Mesenchymal stem cell (in vitro differentiated cells and primary cell): ENCODE measurements around the gene PLD1.

Experiments used
- DNase-seq: peaks from one replicate; pipeline ENCODE4 v3.0.0-alpha.2; 2013
- H2AFZ ChIP-seq: one replicate; pipeline ENCODE4 v1.6.1; 2013; ENCODE audit warnings: low read depth, mild to moderate bottlenecking, control low read depth, inconsistent platforms, low read length, moderate library complexity
- H2AK5ac ChIP-seq: 2 replicates; pipeline ENCODE4 v1.6.1; 2013; ENCODE audit warnings: low read length, moderate library complexity, mild to moderate bottlenecking, inconsistent platforms; ENCODE audit not compliant: severe bottlenecking
- H2BK120ac ChIP-seq: one replicate; pipeline ENCODE4 v1.6.1; 2013; ENCODE audit warnings: low read depth, mild to moderate bottlenecking, inconsistent platforms, low read length, moderate library complexity
- H2BK12ac ChIP-seq, 2 experiments: one replicate each; pipeline ENCODE4 v1.6.1; 2013; ENCODE audit warnings: inconsistent platforms in 2 of 2, low read length in 2 of 2, mild to moderate bottlenecking in 2 of 2, moderate library complexity in 2 of 2, control low read depth in 1 of 2
- H2BK15ac ChIP-seq: one replicate; pipeline ENCODE4 v1.6.1; 2013; ENCODE audit warnings: mild to moderate bottlenecking, low read depth, inconsistent platforms; ENCODE audit not compliant: poor library complexity, severe bottlenecking
- H2BK5ac ChIP-seq: 2 replicates; pipeline ENCODE4 v1.6.1; 2013; ENCODE audit warnings: low read depth, mild to moderate bottlenecking, low read length, control low read depth, inconsistent platforms; ENCODE audit not compliant: poor library complexity, severe bottlenecking
- H3K14ac ChIP-seq, 2 experiments: one replicate each; pipeline ENCODE4 v1.6.1; 2013; ENCODE audit warnings: inconsistent platforms in 2 of 2, low read length in 2 of 2, control low read depth in 1 of 2, mild to moderate bottlenecking in 1 of 2, moderate library complexity in 1 of 2
- H3K18ac ChIP-seq, 2 experiments: one replicate each; pipeline ENCODE4 v1.6.1; 2013; ENCODE audit warnings: inconsistent platforms in 2 of 2, low read length in 2 of 2, control low read depth in 1 of 2, low read depth in 1 of 2, mild to moderate bottlenecking in 1 of 2
- H3K23ac ChIP-seq, 2 experiments: one replicate each; pipeline ENCODE4 v1.6.1; 2013; ENCODE audit warnings: inconsistent platforms in 2 of 2, low read length in 2 of 2, mild to moderate bottlenecking in 2 of 2, moderate library complexity in 2 of 2, control low read depth in 1 of 2
- H3K27ac ChIP-seq: 2 replicates; pipeline ENCODE4 v1.5.1; 2013; ENCODE audit warnings: mild to moderate bottlenecking, moderate library complexity, low read length, control low read depth, inconsistent platforms; ENCODE audit not compliant: poor library complexity, severe bottlenecking
- H3K27me3 ChIP-seq, 2 experiments: 2 replicates each; pipeline versions ENCODE4 v1.6.1 to v1.7.0; 2013; ENCODE audit warnings: low read length in 2 of 2, mild to moderate bottlenecking in 2 of 2, moderate library complexity in 2 of 2, control low read depth in 1 of 2, inconsistent platforms in 1 of 2; ENCODE audit not compliant: control insufficient read depth in 1 of 2, insufficient read depth in 1 of 2
- H3K36me3 ChIP-seq, 2 experiments: 2 replicates each; pipeline versions ENCODE4 v1.6.1 to v1.7.0; 2013; ENCODE audit warnings: low read length in 2 of 2, control low read depth in 1 of 2, inconsistent platforms in 1 of 2, low read depth in 1 of 2, mild to moderate bottlenecking in 1 of 2; ENCODE audit not compliant: insufficient read depth in 2 of 2, control insufficient read depth in 1 of 2
- H3K4ac ChIP-seq, 2 experiments: one replicate each; pipeline ENCODE4 v1.6.1; 2013; ENCODE audit warnings: inconsistent platforms in 2 of 2, low read length in 2 of 2, mild to moderate bottlenecking in 2 of 2, moderate library complexity in 2 of 2, control low read depth in 1 of 2, low read depth in 1 of 2
- H3K4me1 ChIP-seq: 2 replicates; pipeline ENCODE4 v1.6.1; 2013; ENCODE audit warnings: low read depth, low read length, control low read depth; ENCODE audit not compliant: control insufficient read depth, insufficient read depth
- H3K4me2 ChIP-seq: 2 replicates; pipeline ENCODE4 v1.6.1; 2013; ENCODE audit warnings: low read length, mild to moderate bottlenecking, inconsistent platforms; ENCODE audit not compliant: poor library complexity, severe bottlenecking
- H3K4me3 ChIP-seq, 2 experiments: 2 replicates each; pipeline versions ENCODE4 v1.5.1 to v1.7.0; 2013; ENCODE audit warnings: low read length in 2 of 2, mild to moderate bottlenecking in 2 of 2, control low read depth in 1 of 2, low read depth in 1 of 2; ENCODE audit not compliant: insufficient read depth in 1 of 2
- H3K79me1 ChIP-seq: replicated peaks from 2 replicates; pipeline ENCODE4 v1.6.1; 2013; ENCODE audit warnings: mild to moderate bottlenecking, control low read depth, low read length, inconsistent platforms; ENCODE audit not compliant: poor library complexity, severe bottlenecking
- H3K9ac ChIP-seq: 2 replicates; pipeline ENCODE4 v1.7.0; 2013; ENCODE audit warnings: mild to moderate bottlenecking, low read length, moderate library complexity
- H3K9me3 ChIP-seq: 2 replicates; pipeline ENCODE4 v1.7.0; 2013; ENCODE audit warnings: mild to moderate bottlenecking, low read length; ENCODE audit not compliant: control insufficient read depth
- H4K8ac ChIP-seq: one replicate; pipeline ENCODE4 v1.6.1; 2013; ENCODE audit warnings: inconsistent platforms, mild to moderate bottlenecking, low read length, moderate library complexity
- H4K91ac ChIP-seq: one replicate; pipeline ENCODE4 v1.6.1; 2013; ENCODE audit warnings: mild to moderate bottlenecking, low read length, inconsistent platforms
- WGBS: methylation state at CpG from one replicate; pipeline ENCODE4 v1.1.7; 2013; ENCODE audit warnings: mixed read lengths; 5-methylcytosine and 5-hydroxymethylcytosine counted together

PLD1 gene

GRCh38 chr3:171833789-171834460 lies 23.6 kb upstream of the PLD1 start:
- no peaks in the 10 kb centered on the region for H3K9me3 ChIP-seq
- H3K9ac ChIP-seq = peak overlapping the region; percentile 69
- H3K18ac ChIP-seq = no peak overlapping the region
- no peak overlapping the region for H3K4ac ChIP-seq
- H3K27ac ChIP-seq = no peak overlapping the region
- no peak overlapping the region for H3K23ac ChIP-seq
- H4K91ac ChIP-seq = no peak overlapping the region
- no peak overlapping the region for H2BK15ac ChIP-seq
- H3K36me3 ChIP-seq = no peaks in the 10 kb centered on the region
- no peaks in the 10 kb centered on the region for H3K27me3 ChIP-seq
- no peak overlapping the region for H3K4me3 ChIP-seq
- no peak overlapping the region for H4K8ac ChIP-seq
- H3K4me1 ChIP-seq = peaks cover 3% of the 10 kb centered on the region
- no peak overlapping the region for H2BK5ac ChIP-seq
- H3K4me2 ChIP-seq = no peak overlapping the region
- DNase-seq = peak; percentile 72
- H3K14ac ChIP-seq = no peak overlapping the region
- H2AK5ac ChIP-seq = no peak overlapping the region
- WGBS = no CpG with 5 or more reads among the region's 3 CpGs
- no peaks in the 10 kb centered on the region for H3K79me1 ChIP-seq
- H2BK12ac ChIP-seq = no peak overlapping the region
- no peak overlapping the region for H2BK120ac ChIP-seq
- H2AFZ ChIP-seq = no peak overlapping the region

DNA sequence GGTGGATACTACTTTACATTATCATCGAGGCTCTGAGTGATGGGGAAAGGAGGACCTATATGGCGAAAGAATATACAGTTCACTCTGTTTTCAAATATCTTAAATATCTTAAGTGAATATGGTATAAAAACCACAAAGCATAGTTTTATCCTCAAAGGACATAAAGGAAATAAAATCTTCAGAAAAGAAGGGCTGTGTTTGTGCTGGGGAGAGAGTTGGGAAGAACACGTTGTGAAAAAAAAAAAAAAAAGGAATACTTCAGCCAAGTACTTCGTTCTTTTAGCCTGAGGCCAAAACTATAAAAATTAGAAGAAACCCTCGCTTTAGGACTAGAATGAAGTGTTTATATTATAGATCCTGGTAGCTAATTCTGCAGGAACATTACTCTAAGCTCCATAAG lies 22.7 kb upstream of the PLD1 start:
- H3K23ac ChIP-seq = no peak overlapping the region
- no peak overlapping the region for H3K4me2 ChIP-seq
- peak overlapping the region; percentile 48 for H3K9ac ChIP-seq
- no peaks in the 10 kb centered on the region for H3K79me1 ChIP-seq
- no peak overlapping the region for H3K18ac ChIP-seq
- no peak overlapping the region for H2BK5ac ChIP-seq
- H3K9me3 ChIP-seq = no peaks in the 10 kb centered on the region
- H3K4ac ChIP-seq = no peak overlapping the region
- H4K8ac ChIP-seq = no peak overlapping the region
- no peaks in the 10 kb centered on the region for H3K36me3 ChIP-seq
- H3K27me3 ChIP-seq = no peaks in the 10 kb centered on the region
- H3K4me3 ChIP-seq = no peak overlapping the region
- no peak overlapping the region for H2BK15ac ChIP-seq
- peaks cover 3% of the 10 kb centered on the region for H3K4me1 ChIP-seq
- H2AK5ac ChIP-seq = no peak overlapping the region
- WGBS = 40% methylated on average over 1 of the region's 5 CpGs
- no peak overlapping the region for H2BK120ac ChIP-seq
- H3K27ac ChIP-seq = no peak overlapping the region
- no peak overlapping the region for H2AFZ ChIP-seq
- H2BK12ac ChIP-seq = no peak overlapping the region
- no peak for DNase-seq
- no peak overlapping the region for H4K91ac ChIP-seq
- H3K14ac ChIP-seq = no peak overlapping the region

GRCh38 chr3:171831936-171832335 lies 21.7 kb upstream of the PLD1 start:
- Histone ChIP-seq H2BK5ac (no peak overlapping the region), H3K18ac (no peak overlapping the region), H3K4ac (no peak overlapping the region), H2AK5ac (no peak overlapping the region), H3K27me3 (no peaks in the 10 kb centered on the region), H3K9ac (peak overlapping the region; percentile 56), H2BK120ac (no peak overlapping the region), H2BK15ac (no peak overlapping the region), H2AFZ (no peak overlapping the region), H4K91ac (no peak overlapping the region), H3K27ac (no peak overlapping the region), H3K4me1 (peaks cover 3% of the 10 kb centered on the region), H4K8ac (no peak overlapping the region), H2BK12ac (no peak overlapping the region), H3K36me3 (no peaks in the 10 kb centered on the region), H3K23ac (no peak overlapping the region), H3K9me3 (no peaks in the 10 kb centered on the region), H3K4me2 (no peak overlapping the region), H3K14ac (no peak overlapping the region), H3K79me1 (no peaks in the 10 kb centered on the region), H3K4me3 (no peak overlapping the region)
- 89% methylated on average over 2 of the region's 3 CpGs for WGBS
- no peak for DNase-seq

GRCh38 chr3:171830518-171830875 lies 20.2 kb upstream of the PLD1 start:
- Histone ChIP-seq H3K4me2 (no peak overlapping the region), H3K9me3 (no peaks in the 10 kb centered on the region), H3K4ac (no peak overlapping the region), H3K9ac (peak overlapping the region; percentile 66), H3K4me1 (peaks cover 3% of the 10 kb centered on the region), H3K14ac (no peak overlapping the region), H3K79me1 (no peaks in the 10 kb centered on the region), H2AK5ac (no peak overlapping the region), H3K18ac (no peak overlapping the region), H3K36me3 (no peaks in the 10 kb centered on the region), H3K4me3 (no peak overlapping the region), H2BK120ac (no peak overlapping the region), H2AFZ (no peak overlapping the region), H4K8ac (no peak overlapping the region), H2BK15ac (no peak overlapping the region), H3K27me3 (no peaks in the 10 kb centered on the region), H3K27ac (no peak overlapping the region), H2BK12ac (no peak overlapping the region), H3K23ac (no peak overlapping the region), H2BK5ac (no peak overlapping the region), H4K91ac (no peak overlapping the region)
- DNase-seq = no peak
